GM12878 (cell line): ENCODE measurements around the gene FAM193A. TPM values are rescaled to one million over a fixed set of nuclear protein-coding genes. Genes with fewer than 3 reads are reported as not detected.

ENCODE experiments used
- ATAC-seq: fragments of 200-7000 bp; cut with Tn5 transposase; 3 replicates; pipeline ENCODE4 v1.9.1; 2020; ENCODE audit warnings: mild to moderate bottlenecking, moderate library complexity
- BruUV-seq: library from RNA; stranded (reverse); fragments of 400-500 nt; replicated peaks from 2 replicates; lab custom pipeline; 2021; lab: Mats Ljungman, UMichigan
- CTCF ChIA-PET: fragments of 300-600 bp; sonication (Branson Sonifier 250); formaldehyde crosslinking; extraction: SDS; loops from one replicate; lab custom pipeline; 2021; ENCODE audit warnings: inconsistent platforms; lab: Yijun Ruan, JAX
- POLR2A ChIA-PET: fragments of 350-600 bp; formaldehyde crosslinking; extraction: SDS; loops from one replicate; lab custom pipeline; 2021; ENCODE audit warnings: inconsistent platforms; lab: Charles Lee
- RAD21 ChIA-PET: fragments of 300-600 bp; sonication (Branson Sonifier 250); formaldehyde crosslinking; loops from one replicate; lab custom pipeline; 2023; ENCODE audit warnings: antibody characterized with exemption; ENCODE audit not compliant: unreplicated experiment; lab: Charles Lee
- SMC1A ChIA-PET: fragments of 300-600 bp; sonication (Branson Sonifier 250); formaldehyde crosslinking; loops from one replicate; lab custom pipeline; 2023; ENCODE audit not compliant: unreplicated experiment, uncharacterized antibody; lab: Charles Lee
- DNase-seq: peaks from one replicate; pipeline ENCODE4 v3.0.0-alpha.2; 2011; ENCODE audit warnings: low read depth, low spot score
- FAIRE-seq: peaks from 3 replicates; lab custom pipeline; 2011; peaks lifted over from hg19 to GRCh38; lab: Jason Lieb, UNC
- H2AFZ ChIP-seq: 2 replicates; pipeline ENCODE4 v1.6.0; 2011; ENCODE audit warnings: low read depth, low read length, control low read depth; ENCODE audit not compliant: control insufficient read depth
- H3K27ac ChIP-seq: 2 replicates; pipeline ENCODE4 v1.5.1; 2011; ENCODE audit warnings: control low read depth; ENCODE audit not compliant: control insufficient read depth, insufficient read depth
- H3K27me3 ChIP-seq, 2 experiments: replicated peaks in 1 of 2; 2 replicates each; pipeline versions ENCODE4 v1.6.0 to v1.6.1; 2011; ENCODE audit warnings: low read length in 1 of 2; ENCODE audit not compliant: control insufficient read depth in 2 of 2, insufficient read depth in 2 of 2
- H3K36me3 ChIP-seq, 2 experiments: 2 replicates each; pipeline ENCODE4 v1.5.1; 2011; ENCODE audit warnings: low read length in 1 of 2; ENCODE audit not compliant: control insufficient read depth in 2 of 2, insufficient read depth in 2 of 2
- H3K4me1 ChIP-seq: 2 replicates; pipeline ENCODE4 v1.6.1; 2011; ENCODE audit warnings: mild to moderate bottlenecking, low read length, moderate library complexity, mixed read lengths; ENCODE audit not compliant: control insufficient read depth, insufficient read depth
- H3K4me2 ChIP-seq: 2 replicates; pipeline ENCODE4 v1.6.0; 2011; ENCODE audit warnings: control low read depth; ENCODE audit not compliant: control insufficient read depth, insufficient read depth
- H3K4me3 ChIP-seq: fragments of 200-600 bp; sonication (generic); 2 replicates; pipeline ENCODE4 v1.5.1; 2016
- H3K79me2 ChIP-seq: 2 replicates; pipeline ENCODE4 v1.6.0; 2011; ENCODE audit warnings: low read length; ENCODE audit not compliant: control insufficient read depth, insufficient read depth
- H3K9ac ChIP-seq: 2 replicates; pipeline ENCODE4 v1.8.0; 2011; ENCODE audit warnings: low read length, control low read depth, mixed read lengths; ENCODE audit not compliant: control insufficient read depth, insufficient read depth
- H3K9me3 ChIP-seq: replicated peaks from 3 replicates; pipeline ENCODE4 v1.5.1; 2011; ENCODE audit warnings: mild to moderate bottlenecking, low read length; ENCODE audit not compliant: control insufficient read depth, insufficient read depth
- H4K20me1 ChIP-seq: 2 replicates; pipeline ENCODE4 v1.6.0; 2011; ENCODE audit not compliant: control insufficient read depth, insufficient read depth
- BACH1 ChIP-seq: fragments of 450-650 bp; IDR thresholded peaks from 2 replicates; pipeline ENCODE4 v1.6.1; 2017; ENCODE audit warnings: mild to moderate bottlenecking, borderline replicate concordance
- CBX3 ChIP-seq: fragments of 200-600 bp; sonication (generic); IDR thresholded peaks from 2 replicates; pipeline ENCODE4 v1.6.1; 2016; ENCODE audit warnings: low read depth, borderline replicate concordance
- CBX5 ChIP-seq: sonication (generic); IDR thresholded peaks from 2 replicates; pipeline ENCODE4 v1.6.1; 2016; ENCODE audit warnings: low read depth, moderate library complexity, mild to moderate bottlenecking, inconsistent platforms
- CHD4 ChIP-seq: fragments of 200-600 bp; sonication (generic); IDR thresholded peaks from 2 replicates; pipeline ENCODE4 v1.6.1; 2016; ENCODE audit warnings: mild to moderate bottlenecking
- FOXK2 ChIP-seq: fragments of 450-650 bp; IDR thresholded peaks from 2 replicates; pipeline ENCODE4 v1.6.1; 2017; ENCODE audit warnings: mild to moderate bottlenecking, moderate library complexity
- IKZF1 ChIP-seq: fragments of 450-650 bp; conservative IDR thresholded peaks from 2 replicates; pipeline ENCODE4 v1.6.1; 2017; ENCODE audit warnings: antibody characterized with exemption, mild to moderate bottlenecking
- IKZF2 ChIP-seq, 2 experiments: fragments of 450-650 bp; IDR thresholded peaks; 2 replicates each; pipeline ENCODE4 v1.6.1; 2017; ENCODE audit warnings: mild to moderate bottlenecking in 2 of 2, moderate library complexity in 2 of 2
- IRF3 ChIP-seq: fragments of 450-650 bp; IDR thresholded peaks from 2 replicates; pipeline ENCODE4 v1.6.1; 2014; ENCODE audit warnings: mild to moderate bottlenecking
- IRF4 ChIP-seq: IDR thresholded peaks from 2 replicates; pipeline ENCODE4 v1.6.1; 2011; ENCODE audit warnings: low read depth, low read length
- JUNB ChIP-seq: IDR thresholded peaks from 2 replicates; pipeline ENCODE4 v1.6.1; 2016; ENCODE audit warnings: antibody characterized with exemption, mild to moderate bottlenecking
- MYC ChIP-seq: IDR thresholded peaks from 2 replicates; pipeline ENCODE4 v1.6.1; 2011; ENCODE audit warnings: mild to moderate bottlenecking, low read length, moderate library complexity, inconsistent platforms; ENCODE audit not compliant: insufficient read depth, insufficient replicate concordance, insufficient read length, severe bottlenecking
- NFXL1 ChIP-seq: fragments of 450-650 bp; IDR thresholded peaks from 2 replicates; pipeline ENCODE4 v1.6.1; 2017; ENCODE audit warnings: antibody characterized with exemption, mild to moderate bottlenecking, borderline replicate concordance
- NR2C1 ChIP-seq: fragments of 450-650 bp; IDR thresholded peaks from 2 replicates; pipeline ENCODE4 v1.6.1; 2017; ENCODE audit warnings: antibody characterized with exemption, mild to moderate bottlenecking, moderate library complexity
- PKNOX1 ChIP-seq: fragments of 450-650 bp; IDR thresholded peaks from 2 replicates; pipeline ENCODE4 v1.6.1; 2016; ENCODE audit warnings: mild to moderate bottlenecking
- PML ChIP-seq: IDR thresholded peaks from 2 replicates; pipeline ENCODE4 v1.6.1; 2012; ENCODE audit warnings: low read length, inconsistent platforms
- SIX5 ChIP-seq: IDR thresholded peaks from 2 replicates; pipeline ENCODE4 v1.6.1; 2011; ENCODE audit warnings: mild to moderate bottlenecking, low read depth, low read length, moderate library complexity; ENCODE audit not compliant: severe bottlenecking
- SMC3 ChIP-seq: IDR thresholded peaks from 2 replicates; pipeline ENCODE4 v1.6.1; 2011; ENCODE audit warnings: low read length, improper control_type of control experiment, borderline replicate concordance
- USF2 ChIP-seq: IDR thresholded peaks from 2 replicates; pipeline ENCODE4 v1.6.1; 2011; ENCODE audit warnings: low read depth, low read length, improper control_type of control experiment, borderline replicate concordance
- ZNF592 ChIP-seq: fragments of 450-650 bp; IDR thresholded peaks from 2 replicates; pipeline ENCODE4 v1.6.1; 2017; ENCODE audit warnings: mild to moderate bottlenecking, moderate library complexity
- WGBS: methylation state at CpG from one replicate; pipeline ENCODE4 v1.1.6; 2016; ENCODE audit warnings: low lambda C conversion rate; ENCODE audit not compliant: insufficient replicate concordance, insufficient coverage; ENCODE audit errors: missing lambda C conversion rate; 5-methylcytosine and 5-hydroxymethylcytosine counted together
- in situ Hi-C: fragments of 300-500 bp; cut with MboI; formaldehyde crosslinking; loops from 9 replicates; pipeline ENCODE4 v1.14.3; 2018; ENCODE audit warnings: mixed read lengths
- intact Hi-C: fragments of 100-400 bp; cut with micrococcal nuclease; formaldehyde crosslinking; loops from one replicate; pipeline ENCODE4 v1.14.2; 2022; ENCODE audit not compliant: unreplicated experiment
- polyA plus RNA-seq, 11 experiments: library from polyadenylated mRNA; depleted of rRNA in 4 of 11; unstranded in 6 of 11; stranded (reverse) in 5 of 11; fragments of >200 nt; fragmentation: Nextera tagmentation in 4 of 11; fragmentation: Illumina TruSeq in 1 of 11; extraction: Ambion mirVana in 4 of 11; extraction: Trizol in 1 of 11; gene quantifications; 1 replicate in 1 of 11; 2 replicates in 10 of 11; pipeline versions ENCODE4 v1.2.1 to v1.2.3, GENCODE V29; 2011 to 2016; ENCODE audit warnings: inconsistent platforms in 2 of 11, missing spikeins in 2 of 11, low read depth in 1 of 11
- total RNA-seq, 4 experiments: library from RNA; depleted of rRNA in 3 of 4; stranded (reverse); fragments of >200 nt in 3 of 4; fragmentation: Illumina TruSeq in 1 of 4; extraction: Trizol in 1 of 4; gene quantifications; 2 replicates each; pipeline versions ENCODE4 v1.2.1 to v1.2.3, GENCODE V29; 2013 to 2021

The FAM193A gene
- total and polyA plus RNA-seq, 10 of the 15 experiments (the other 5 are each of a cell fraction or from before 2014, with no cell fraction given): 0.52 to 23.3 (median 7.4) TPM

GRCh38 chr4:2511645-2512131 is 24.8 kb upstream of the FAM193A start:
- peak; percentile 13 for FAIRE-seq
- Histone ChIP-seq H3K4me1 (peaks cover 26% of the 10 kb centered on the region), H3K36me3 (peaks cover 44 to 50% of the 10 kb centered on the region in 2 experiments), H3K27ac (peak overlapping the region; percentile 53), H3K9ac (no peak overlapping the region), H3K27me3 (no peaks in the 10 kb centered on the region), H3K79me2 (peaks cover 7% of the 10 kb centered on the region), H3K9me3 (no peaks in the 10 kb centered on the region), H3K4me2 (no peak overlapping the region), H4K20me1 (no peaks in the 10 kb centered on the region; the same call in none of the 2 replicates), H2AFZ (no peak overlapping the region), H3K4me3 (no peak overlapping the region)
- ChIA-PET POLR2A (interaction anchor here (0.5 to 1.1 kb wide), 2 partner anchors 23 to 35 kb away, joined by 3 read pairs; no protein-coding TSS in a partner anchor), RAD21 (no interaction called here), CTCF (interaction anchor here (0.6 to 1.4 kb wide), 3 partner anchors 8 to 27 kb away, joined by 3 to 4 read pairs (median 3); no protein-coding TSS in a partner anchor), SMC1A (interaction anchor here (1.0 to 2.0 kb wide), 2 partner anchors 23 to 24 kb away, joined by 3 to 6 read pairs; no protein-coding TSS in a partner anchor)
- in situ Hi-C loops (no loop called here), intact Hi-C loops (no loop called here)
- 1% methylated on average over 9 of the region's 9 CpGs for WGBS
- no peak for DNase-seq
- BruUV-seq: no TSS peak
- ATAC-seq: peak; percentile 73
- no peak for TF ChIP-seq FOXK2
- TF ChIP-seq SIX5: no peak
- TF ChIP-seq BACH1: no peak
- 0 out of 2 replicates have a peak, but pooled peaks have one; percentile 16 for TF ChIP-seq IKZF1
- TF ChIP-seq USF2: no peak
- no peak for TF ChIP-seq CHD4
- no peak for TF ChIP-seq PML
- no peak for TF ChIP-seq NR2C1
- peak; percentile 58; the same call in 1 of the 2 replicates for TF ChIP-seq PKNOX1
- no peak for TF ChIP-seq JUNB
- no peak for TF ChIP-seq MYC
- TF ChIP-seq CBX3: no peak
- no peak for TF ChIP-seq CBX5
- no peak for TF ChIP-seq IRF4
- no peak for TF ChIP-seq NFXL1
- TF ChIP-seq SMC3: no peak
- TF ChIP-seq IKZF2 (IDR thresholded peaks at IDR 0.05): 0 out of 4 replicates have a peak, but pooled peaks of 1 of the 2 experiments have one; percentile 9
- no peak for TF ChIP-seq IRF3
- no peak for TF ChIP-seq ZNF592
